A549 (cell line): Measurements from ENCODE around the gene PDE6C. TPM values are rescaled to one million over a fixed set of nuclear protein-coding genes. Genes with fewer than 3 reads are reported as not detected.

ENCODE experiments used
- ATAC-seq, 2 experiments: fragments of 200-7000 bp in 1 of 2; fragments of >200 bp in 1 of 2; cut with Nextera tagmentation in 1 of 2; cut with Tn5 transposase in 1 of 2; 3 replicates each; pipeline versions ENCODE4 v1.8.0 to v1.9.1; 2018 to 2020; ENCODE audit warnings: mild to moderate bottlenecking in 1 of 2, moderate library complexity in 1 of 2
- CTCF ChIA-PET: fragments of 300-600 bp; sonication (Branson Sonifier 250); formaldehyde crosslinking; extraction: SDS; loops from one replicate; lab custom pipeline; 2021; ENCODE audit warnings: antibody characterized with exemption, inconsistent platforms; lab: Yijun Ruan, JAX
- POLR2A ChIA-PET: fragments of 350-600 bp; formaldehyde crosslinking; extraction: SDS; loops from one replicate; lab custom pipeline; 2021; ENCODE audit warnings: antibody characterized with exemption, inconsistent platforms; lab: Yijun Ruan, JAX
- DNase-seq, 2 experiments: peaks; one replicate each; pipeline versions ENCODE4 v3.0.0 to v3.0.0-alpha.2; 2011 to 2016; ENCODE audit warnings: low read depth in 1 of 2, low spot score in 1 of 2
- FAIRE-seq: peaks from 2 replicates; lab custom pipeline; 2011; peaks lifted over from hg19 to GRCh38; lab: Jason Lieb, UNC
- H3K27ac ChIP-seq, 2 experiments: fragments of >200 bp; sonication (Bioruptor Twin); formaldehyde crosslinking; 3 replicates each; pipeline ENCODE4 v1.5.1; 2016 to 2017
- H3K4me1 ChIP-seq: fragments of >200 bp; sonication (Bioruptor Twin); formaldehyde crosslinking; 3 replicates; pipeline ENCODE4 v1.6.1; 2016
- H3K4me2 ChIP-seq: fragments of >200 bp; sonication (Bioruptor Twin); formaldehyde crosslinking; 3 replicates; pipeline ENCODE4 v1.6.1; 2016
- H3K4me3 ChIP-seq: fragments of >200 bp; sonication (Bioruptor Twin); formaldehyde crosslinking; 3 replicates; pipeline ENCODE4 v1.5.1; 2016
- H3K9me3 ChIP-seq: fragments of >200 bp; sonication (Bioruptor Twin); formaldehyde crosslinking; 3 replicates; pipeline ENCODE4 v1.6.1; 2016
- BCL3 ChIP-seq: fragments of >200 bp; sonication (Bioruptor Twin); formaldehyde crosslinking; IDR thresholded peaks from 3 replicates; pipeline ENCODE4 v1.6.1; 2016
- CEBPB ChIP-seq, 2 experiments: fragments of >200 bp in 1 of 2; sonication (Bioruptor Twin) in 1 of 2; formaldehyde crosslinking in 1 of 2; IDR thresholded peaks; 2 replicates each; pipeline ENCODE4 v1.6.1; 2012 to 2016
- CTCF ChIP-seq: fragments of >200 bp; sonication (Bioruptor Twin); formaldehyde crosslinking; IDR thresholded peaks from 3 replicates; pipeline ENCODE4 v1.5.1; 2016
- E2F6 ChIP-seq: IDR thresholded peaks from 2 replicates; pipeline ENCODE4 v1.6.1; 2012; ENCODE audit warnings: low read depth, borderline replicate concordance
- EHF ChIP-seq: fragments of 250-450 bp; sonication (Bioruptor Pico); IDR thresholded peaks from 2 replicates; pipeline ENCODE4 v1.5.0; 2020; ENCODE audit warnings: mild to moderate bottlenecking
- ESRRA ChIP-seq: fragments of 150-350 bp; IDR thresholded peaks from 2 replicates; pipeline ENCODE4 v1.6.1; 2014; ENCODE audit warnings: mild to moderate bottlenecking, low read length, borderline replicate concordance
- HEYL ChIP-seq: fragments of 250-450 bp; sonication (Bioruptor Pico); IDR thresholded peaks from 2 replicates; pipeline ENCODE4 v1.8.0; 2021; ENCODE audit warnings: mild to moderate bottlenecking, moderate library complexity
- HMGXB4 ChIP-seq: fragments of 250-450 bp; sonication (Bioruptor Pico); IDR thresholded peaks from 2 replicates; pipeline ENCODE4 v1.5.0; 2021; ENCODE audit warnings: mild to moderate bottlenecking, moderate library complexity, borderline replicate concordance
- HOXB5 ChIP-seq: fragments of 250-450 bp; sonication (Bioruptor Pico); IDR thresholded peaks from 2 replicates; pipeline ENCODE4 v1.5.0; 2020; ENCODE audit warnings: mild to moderate bottlenecking, moderate library complexity
- JUN ChIP-seq, 2 experiments: fragments of >200 bp; sonication (Bioruptor Twin); formaldehyde crosslinking; IDR thresholded peaks; 2 replicates in 1 of 2; 3 replicates in 1 of 2; pipeline ENCODE4 v1.6.1; 2016 to 2017
- KDM1A ChIP-seq: fragments of 200-600 bp; sonication (generic); IDR thresholded peaks from 2 replicates; pipeline ENCODE4 v1.6.1; 2016; ENCODE audit warnings: low read depth, mild to moderate bottlenecking
- MAX ChIP-seq: IDR thresholded peaks from 2 replicates; pipeline ENCODE4 v1.6.1; 2012
- MAZ ChIP-seq: fragments of 150-350 bp; IDR thresholded peaks from 2 replicates; pipeline ENCODE4 v1.6.1; 2014; ENCODE audit warnings: antibody characterized with exemption, low read depth, low read length, borderline replicate concordance
- NFE2L2 ChIP-seq: fragments of 150-350 bp; conservative IDR thresholded peaks from 2 replicates; pipeline ENCODE4 v1.6.1; 2014; ENCODE audit warnings: low read length
- NR3C1 ChIP-seq: fragments of >200 bp; sonication (Bioruptor Twin); formaldehyde crosslinking; IDR thresholded peaks from 3 replicates; pipeline ENCODE4 v1.6.1; 2017
- PHF8 ChIP-seq: fragments of 200-600 bp; sonication (generic); IDR thresholded peaks from 2 replicates; pipeline ENCODE4 v1.6.1; 2016; ENCODE audit warnings: low read depth, mild to moderate bottlenecking, antibody characterized with exemption, moderate library complexity, borderline replicate concordance
- POLR2A ChIP-seq: IDR thresholded peaks from 2 replicates; pipeline ENCODE4 v1.6.1; 2012; ENCODE audit warnings: mild to moderate bottlenecking, low read length
- RAD21 ChIP-seq, 2 experiments: fragments of >200 bp in 1 of 2; sonication (Bioruptor Twin) in 1 of 2; formaldehyde crosslinking in 1 of 2; IDR thresholded peaks in 1 of 2; conservative IDR thresholded peaks in 1 of 2; 2 replicates in 1 of 2; 3 replicates in 1 of 2; pipeline ENCODE4 v1.6.1; 2012 to 2018; ENCODE audit warnings: inconsistent platforms in 1 of 2
- TP53 ChIP-seq: fragments of 250-450 bp; sonication (Bioruptor Pico); IDR thresholded peaks from 2 replicates; pipeline ENCODE4 v1.5.0; 2021; ENCODE audit warnings: mild to moderate bottlenecking, moderate library complexity
- USF2 ChIP-seq: fragments of 450-650 bp; IDR thresholded peaks from 2 replicates; pipeline ENCODE4 v1.6.1; 2014; ENCODE audit warnings: antibody characterized with exemption
- ZFP36 ChIP-seq: fragments of 450-650 bp; IDR thresholded peaks from 2 replicates; pipeline ENCODE4 v1.6.1; 2014; ENCODE audit warnings: borderline replicate concordance; ENCODE audit not compliant: partially characterized antibody
- WGBS: methylation state at CpG from one replicate; pipeline ENCODE4 v1.1.6; 2017; ENCODE audit errors: missing lambda C conversion rate; 5-methylcytosine and 5-hydroxymethylcytosine counted together
- polyA plus RNA-seq, 4 experiments: library from polyadenylated mRNA; depleted of rRNA in 3 of 4; stranded (reverse); fragments of >200 nt; fragmentation: RNase III in 1 of 4; extraction: RNeasy Plus Mini Kit Qiagen cat#74134 plus additional on column Dnase treatment in 1 of 4; gene quantifications; 2 replicates in 3 of 4; 3 replicates in 1 of 4; pipeline ENCODE4 v1.2.3, GENCODE V29; 2011 to 2017

The PDE6C gene
- polyA plus RNA-seq, 2 of the 4 experiments (the other 2 are of a cell fraction) = not detected

- Histone ChIP-seq H3K4me3 (no peak overlapping the region), H3K4me2 (no peak overlapping the region), H3K9me3 (no peaks in the 10 kb centered on the region), H3K27ac (no peak overlapping the region), H3K4me1 (peaks cover 17% of the 10 kb centered on the region)
- no peak for TF ChIP-seq PHF8
- TF ChIP-seq E2F6 = no peak
- no peak for TF ChIP-seq POLR2A
- no peak for TF ChIP-seq ZFP36
- TF ChIP-seq CEBPB (IDR thresholded peaks at IDR 0.05) = no peak
- no peak for TF ChIP-seq EHF (CRISPR knock-in tag)
- TF ChIP-seq HEYL (CRISPR knock-in tag) = no peak
- TF ChIP-seq CTCF = no peak
- no peak for TF ChIP-seq BCL3
- no peak for TF ChIP-seq MAX
- ChIA-PET CTCF (interaction anchor here (1.7 kb wide), 1 partner anchor 111 kb away, joined by 6 read pairs; no protein-coding TSS in a partner anchor), POLR2A (no interaction called here)
- WGBS = 86% methylated on average over 5 of the region's 5 CpGs
- ATAC-seq = no peak
- FAIRE-seq = no peak
- DNase-seq = no peak
Observed at GRCh38 chr10:93704451-93704850, 92.1 kb downstream of the PDE6C start.

GRCh38 chr10:93707623-93708022, 95.3 kb downstream of the PDE6C start:
- TF ChIP-seq RAD21 (conservative IDR thresholded peaks at IDR 0.05 in 1 of 2, IDR thresholded peaks at IDR 0.05 in 1 of 2) (no peak), HMGXB4 (CRISPR knock-in tag) (no peak)
- TF ChIP-seq, all 56 proteins: peak for 0
- Histone ChIP-seq H3K4me2 (no peak overlapping the region), H3K9me3 (no peaks in the 10 kb centered on the region), H3K4me1 (0 out of 3 replicates have a peak, but pooled peaks cover 4% of the 10 kb centered on the region), H3K27ac (no peak overlapping the region), H3K4me3 (no peak overlapping the region)
- no peak for FAIRE-seq
- no peak for DNase-seq
- ATAC-seq = no peak
- ChIA-PET CTCF (interaction anchor here (1.0 kb wide), 1 partner anchor 106 kb away, joined by 3 read pairs; no protein-coding TSS in a partner anchor), POLR2A (no interaction called here)

GRCh38 chr10:93710333-93710909, 98.1 kb downstream of the PDE6C start:
- no peak for FAIRE-seq
- no peaks in the 10 kb centered on the region for H3K9me3 ChIP-seq
- H3K4me2 ChIP-seq = no peak overlapping the region
- no peaks in the 10 kb centered on the region for H3K4me1 ChIP-seq
- no peak for ATAC-seq
- 59% methylated on average over 5 of the region's 5 CpGs for WGBS
- no peak for DNase-seq
- no peak overlapping the region for H3K4me3 ChIP-seq
- H3K27ac ChIP-seq = no peak overlapping the region
- CTCF ChIA-PET = interaction anchor here (0.8 kb wide), 1 partner anchor 106 kb away, joined by 3 read pairs; no protein-coding TSS in a partner anchor
- POLR2A ChIA-PET = no interaction called here
- TF ChIP-seq JUN (IDR thresholded peaks at IDR 0.05) (no peak), NFE2L2 (no peak), ESRRA (no peak), E2F6 (no peak), USF2 (no peak), HMGXB4 (CRISPR knock-in tag) (no peak), BCL3 (no peak), KDM1A (no peak), MAZ (no peak), HOXB5 (CRISPR knock-in tag) (no peak), EHF (CRISPR knock-in tag) (no peak), NR3C1 (no peak), TP53 (CRISPR knock-in tag) (no peak)
